ENCODE measurements around the gene MGARP.
A peak's percentile ranks its signal among the peaks of the same experiment; 100 is the strongest.
"Not testable (repeated sequence)": the region's sequence is repeated elsewhere in the genome, so short reads cannot be mapped to it uniquely, and the experiment has no call there.

MGARP gene

GRCh38 chr4:139295206-139295941 is 15.3 kb upstream of the MGARP start:
- peak; percentile 16 for DNase-seq

DNA sequence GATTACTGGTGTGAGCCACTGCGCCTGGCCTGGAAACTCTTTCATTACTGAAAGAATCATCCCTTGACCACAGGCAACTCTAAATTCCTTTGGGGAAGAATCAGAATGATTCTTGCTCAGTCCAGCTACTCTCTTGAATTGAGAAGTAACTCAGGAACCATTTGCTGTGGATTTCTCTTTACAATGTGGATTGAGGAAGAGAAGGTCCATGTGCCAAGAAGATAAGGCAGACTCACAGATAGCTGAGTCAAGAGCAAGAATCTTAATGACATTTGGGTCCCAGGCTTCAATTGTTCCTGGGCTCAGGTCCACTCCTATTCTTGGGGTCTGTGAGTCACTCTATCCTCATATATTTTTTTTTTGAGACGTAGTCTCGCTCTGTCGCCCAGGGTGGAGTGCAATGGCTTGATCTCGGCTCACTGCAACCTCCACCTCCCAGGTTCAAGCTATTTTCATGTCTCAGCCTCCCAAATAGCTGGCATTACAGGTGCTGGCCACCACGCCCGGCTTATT is 6.2 kb upstream of the MGARP start:
- DNase-seq = no peak

- DNase-seq = no peak
Measured at GRCh38 chr4:139282721-139283075, 2.7 kb upstream of the MGARP start.

DNA sequence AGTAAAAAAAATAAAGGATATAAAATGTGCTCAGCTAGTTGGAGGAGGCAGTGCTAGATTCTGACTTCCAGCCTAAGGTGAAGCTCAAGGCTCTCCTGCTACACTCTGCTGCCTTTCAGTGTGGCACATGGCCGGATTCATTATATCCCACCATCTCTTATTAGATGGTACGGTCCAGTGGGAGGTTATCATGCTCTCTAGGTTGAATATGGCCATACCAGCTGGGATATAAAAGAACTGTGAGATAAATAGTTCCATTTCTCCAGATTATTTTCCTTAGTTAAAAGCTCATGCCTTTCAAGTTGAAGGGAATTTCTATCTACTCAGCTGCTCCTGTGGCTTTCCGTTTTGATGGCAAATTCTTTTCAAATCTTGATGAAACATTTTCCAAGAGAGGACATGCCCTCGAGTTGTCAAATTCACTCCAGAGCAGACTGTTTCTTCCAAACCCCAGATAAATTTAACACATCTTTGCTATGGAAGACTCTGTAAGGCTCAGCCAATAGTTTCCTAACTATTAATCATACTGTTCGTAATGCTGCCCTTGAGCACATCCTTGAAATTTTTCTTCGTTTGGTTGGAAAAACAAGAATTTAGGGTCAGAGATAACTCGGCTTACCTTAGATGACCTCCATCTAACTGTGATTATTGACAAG is 2.2 kb upstream of the MGARP start:
- DNase-seq = no peak

DNA sequence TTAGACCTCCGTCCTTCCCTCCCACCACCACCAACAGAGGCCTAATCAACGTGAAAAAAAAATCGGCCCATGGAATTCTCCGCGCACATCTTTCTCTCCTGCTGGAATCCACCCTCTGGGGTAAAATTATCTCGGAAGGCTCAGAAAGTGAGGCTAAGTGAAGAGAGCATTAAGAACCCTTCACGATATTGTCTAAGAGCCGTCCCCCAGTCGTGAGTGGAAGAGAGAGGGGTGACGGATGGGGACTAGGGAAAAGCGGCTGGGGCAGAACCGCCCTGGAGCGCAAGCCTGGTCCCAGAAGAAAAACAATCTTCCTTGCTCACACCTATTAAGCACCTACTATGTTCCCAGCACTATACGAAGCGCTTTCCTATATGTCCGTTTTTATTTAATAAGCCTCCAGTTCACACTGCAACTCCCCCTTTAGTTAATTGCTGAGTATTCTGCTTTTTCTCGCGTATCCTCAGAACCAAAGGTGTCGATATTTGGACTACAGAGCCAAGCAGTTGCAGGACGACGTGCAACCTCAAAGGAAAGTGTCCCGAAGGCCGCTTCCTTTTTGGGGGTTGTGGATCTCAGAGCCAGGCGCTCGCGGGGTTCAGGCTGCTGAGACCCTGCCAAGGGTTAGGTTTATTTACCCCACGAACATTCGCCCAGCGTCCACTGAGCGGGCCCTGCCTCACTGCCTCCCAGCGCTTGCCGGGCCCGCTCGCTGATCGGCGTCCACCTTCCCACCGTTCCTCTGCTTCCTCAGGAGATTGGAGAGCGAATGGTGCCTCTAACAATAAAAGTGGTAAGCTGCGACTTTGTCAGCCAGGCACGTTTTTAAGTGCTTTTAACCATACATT is 889 bp downstream of the MGARP start:
- DNase-seq = no peak

- no peak for DNase-seq
Measured at GRCh38 chr4:139278485-139278884, 1.5 kb downstream of the MGARP start.

DNA sequence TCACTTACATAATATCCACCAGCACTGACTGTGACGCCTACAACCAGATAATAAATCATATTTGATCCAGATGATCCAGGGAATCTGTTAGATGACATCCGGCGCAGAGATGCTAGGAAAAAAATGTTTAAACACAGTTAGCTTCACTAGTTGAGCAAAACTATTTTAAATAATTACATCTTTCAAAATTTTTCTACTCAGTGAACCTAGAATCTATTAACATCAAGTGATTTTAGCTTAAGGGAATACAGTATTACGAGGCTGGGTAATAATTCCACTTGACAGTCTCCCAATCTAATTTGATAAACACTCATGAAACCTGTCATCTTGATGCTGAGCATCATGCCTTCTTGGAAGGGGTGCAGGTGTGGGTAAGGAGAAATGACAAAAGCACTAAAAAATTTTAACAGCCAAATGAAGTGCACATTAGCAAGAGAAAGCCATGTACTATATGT is 4.7 kb downstream of the MGARP start:
- no peak for DNase-seq

DNA sequence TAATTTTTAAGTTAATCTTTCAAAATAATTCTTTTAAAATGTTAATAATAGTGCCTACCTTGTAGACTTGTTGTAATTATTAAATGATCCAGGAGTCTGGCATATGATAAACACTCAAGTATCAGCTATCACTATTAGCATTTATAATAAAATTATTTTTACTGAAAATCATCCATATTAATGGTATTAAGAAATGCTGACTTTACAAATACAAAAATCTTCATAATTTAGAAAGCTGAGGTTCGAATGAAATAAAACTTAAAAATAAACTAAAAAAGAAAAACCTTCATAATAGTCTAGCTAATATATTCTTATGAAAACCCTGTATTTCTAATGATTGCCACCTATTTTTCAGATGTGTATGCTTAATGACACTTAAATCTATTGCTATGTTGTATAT is 5.2 kb downstream of the MGARP start:
- DNase-seq = no peak

- no peak for DNase-seq
Measured at GRCh38 chr4:139273835-139274234, 6.2 kb downstream of the MGARP start.

DNA sequence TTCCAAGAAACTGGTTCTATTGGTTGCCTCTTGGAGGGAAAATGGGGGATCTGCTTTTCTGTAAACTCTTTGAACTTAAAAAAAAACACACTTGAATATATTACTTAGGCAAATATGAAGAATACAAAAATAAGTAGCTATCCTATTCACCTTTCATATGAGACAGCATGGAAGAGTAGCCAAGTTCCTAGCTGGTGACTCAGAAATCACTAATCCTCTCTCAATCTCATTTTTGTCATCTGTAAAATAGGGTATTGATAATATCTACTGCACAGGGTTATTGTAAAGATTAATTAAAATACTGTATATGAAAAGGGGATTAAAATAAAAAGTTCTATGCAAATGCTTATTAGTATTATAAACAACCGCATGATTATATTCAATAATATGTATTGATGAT is 12.7 kb downstream of the MGARP start:
- DNase-seq = no peak

DNA sequence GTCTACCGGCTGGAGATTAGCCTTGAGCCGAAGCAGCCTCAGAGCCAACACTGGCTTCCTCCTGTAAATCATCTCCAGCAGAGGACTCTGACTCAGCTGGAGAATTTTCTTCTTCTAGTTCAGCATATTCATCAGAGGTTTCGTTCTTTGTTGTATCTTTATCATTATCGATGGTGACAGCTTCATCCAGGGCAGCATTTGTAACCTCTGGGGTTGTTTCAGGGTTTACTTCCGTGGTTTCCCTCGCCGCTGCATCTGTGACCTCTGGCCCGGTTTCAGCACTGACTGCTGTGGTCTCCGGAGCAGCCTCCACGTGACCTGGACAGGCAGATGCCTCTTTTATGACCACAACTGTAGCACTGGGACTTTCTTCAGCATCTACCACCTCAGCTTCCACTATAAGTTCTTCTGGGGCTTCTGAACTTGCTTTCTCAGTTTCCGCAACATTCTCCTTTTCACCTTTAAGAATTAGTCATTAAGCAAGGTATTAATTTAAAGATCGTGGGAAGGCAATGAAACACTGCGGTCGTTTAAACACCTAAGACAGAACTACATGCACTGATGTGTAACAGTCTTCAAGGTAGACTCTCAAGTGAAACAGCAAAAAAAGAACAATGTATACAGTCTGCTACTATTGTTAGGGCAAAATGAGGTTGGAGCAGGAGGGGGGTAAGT is 13.3 kb downstream of the MGARP start:
- DNase-seq = no peak

DNA sequence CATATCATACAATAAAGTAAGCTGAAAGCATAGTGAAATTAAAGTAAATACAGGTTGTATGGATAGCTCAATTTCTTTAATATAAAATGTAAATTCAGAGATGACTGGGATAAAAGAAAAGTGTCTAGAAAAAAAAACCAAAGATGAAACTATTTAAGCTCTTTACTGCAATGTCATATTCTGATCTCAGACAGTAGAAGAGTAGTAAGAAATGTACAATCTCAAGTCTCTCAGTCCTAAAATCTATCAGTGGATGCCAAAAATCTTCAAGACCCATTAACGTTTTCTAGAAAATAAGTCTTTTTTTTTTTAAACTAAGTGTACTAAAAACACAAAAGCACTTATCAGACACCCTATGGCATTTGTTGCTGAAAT is 13.8 kb downstream of the MGARP start:
- DNase-seq = no peak

DNA sequence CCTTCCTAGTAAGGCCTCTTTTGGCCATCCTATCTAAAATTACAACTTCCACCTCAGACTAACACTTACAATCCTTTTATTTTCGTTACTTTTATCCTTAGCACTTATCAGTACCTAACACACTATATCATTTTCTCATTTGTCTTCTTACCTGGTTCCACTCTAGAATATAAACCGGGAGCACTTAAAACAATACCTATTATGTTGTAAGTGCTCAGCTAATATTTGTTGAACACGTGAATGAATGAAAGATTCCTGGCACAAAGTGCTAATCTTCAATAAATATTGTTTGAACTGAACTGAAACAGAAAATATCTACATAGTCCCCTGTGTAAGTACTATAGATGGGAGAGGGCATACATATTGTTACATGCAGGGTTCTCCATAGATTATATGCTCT is 14.4 kb downstream of the MGARP start:
- peak; percentile 8 for DNase-seq

GRCh38 chr4:139256349-139256748 is 23.7 kb downstream of the MGARP start:
- DNase-seq = no peak

GRCh38 chr4:139255581-139255980 is 24.4 kb downstream of the MGARP start:
- DNase-seq = not testable (repeated sequence)

- no peak for DNase-seq
Measured at GRCh38 chr4:139253713-139254112, 26.3 kb downstream of the MGARP start.

- DNase-seq = no peak
Measured at GRCh38 chr4:139253046-139253445, 27.0 kb downstream of the MGARP start.

- no peak for DNase-seq
Measured at GRCh38 chr4:139247700-139248238, 32.3 kb downstream of the MGARP start.

DNA sequence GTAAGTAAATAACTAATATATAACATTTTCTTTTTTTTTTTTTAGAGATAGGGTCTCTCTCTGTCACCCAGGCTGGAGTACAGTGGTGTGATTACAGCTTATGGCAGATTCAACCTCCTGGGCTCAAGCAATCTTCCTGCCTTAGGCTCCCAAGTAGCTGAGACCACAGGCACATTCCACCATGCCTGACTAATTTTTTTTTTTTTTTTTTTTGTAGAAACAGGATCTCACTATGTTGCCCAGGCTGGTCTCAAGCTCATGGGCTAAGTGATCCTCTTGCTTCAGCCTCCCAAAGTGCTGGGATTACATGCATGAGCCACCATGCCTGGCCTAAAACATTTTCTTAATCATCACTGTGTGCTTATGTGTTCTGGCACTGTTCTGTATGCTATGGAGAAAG is 32.8 kb downstream of the MGARP start:
- DNase-seq = no peak

- no peak for DNase-seq
Measured at GRCh38 chr4:139246166-139246565, 33.9 kb downstream of the MGARP start.

- DNase-seq = no peak
Measured at GRCh38 chr4:139245590-139245989, 34.4 kb downstream of the MGARP start.

GRCh38 chr4:139243448-139244365 is 36.3 kb downstream of the MGARP start:
- no peak for DNase-seq

All from NCI-H1417 treated with DMSO at 0.1 percent for 48 hours (cell line).